Effector memory CD4-positive, alpha-beta T cell (primary cell): ENCODE results near the gene HES6.
A peak's percentile ranks its signal among the peaks of the same experiment; 100 is the strongest.

Source experiments
- DNase-seq, 3 donors: peaks; one replicate each; pipeline ENCODE4 v3.0.0-alpha.2; 2020
- H3K27ac ChIP-seq: 2 replicates; pipeline ENCODE4 v1.7.0; 2013; ENCODE audit warnings: mild to moderate bottlenecking, low read length, moderate library complexity; ENCODE audit not compliant: insufficient read depth, poor library complexity, severe bottlenecking
- H3K27me3 ChIP-seq: replicated peaks from 2 replicates; pipeline ENCODE4 v1.7.0; 2013; ENCODE audit warnings: mild to moderate bottlenecking, low read length; ENCODE audit not compliant: insufficient read depth, control insufficient read depth, poor library complexity, severe bottlenecking
- H3K36me3 ChIP-seq: 2 replicates; pipeline ENCODE4 v1.7.0; 2013; ENCODE audit warnings: mild to moderate bottlenecking, low read length, moderate library complexity; ENCODE audit not compliant: control insufficient read depth, insufficient read depth
- H3K4me1 ChIP-seq: 2 replicates; pipeline ENCODE4 v1.7.0; 2013; ENCODE audit warnings: low read length, mild to moderate bottlenecking; ENCODE audit not compliant: control insufficient read depth, insufficient read depth, poor library complexity, severe bottlenecking
- H3K4me3 ChIP-seq: 2 replicates; pipeline ENCODE4 v1.7.0; 2013; ENCODE audit warnings: low read length, low read depth, mild to moderate bottlenecking; ENCODE audit not compliant: insufficient read depth, poor library complexity, severe bottlenecking
- H3K9me3 ChIP-seq: 2 replicates; pipeline ENCODE4 v1.7.0; 2013; ENCODE audit warnings: mild to moderate bottlenecking, low read length, moderate library complexity; ENCODE audit not compliant: control insufficient read depth

HES6 gene

DNA sequence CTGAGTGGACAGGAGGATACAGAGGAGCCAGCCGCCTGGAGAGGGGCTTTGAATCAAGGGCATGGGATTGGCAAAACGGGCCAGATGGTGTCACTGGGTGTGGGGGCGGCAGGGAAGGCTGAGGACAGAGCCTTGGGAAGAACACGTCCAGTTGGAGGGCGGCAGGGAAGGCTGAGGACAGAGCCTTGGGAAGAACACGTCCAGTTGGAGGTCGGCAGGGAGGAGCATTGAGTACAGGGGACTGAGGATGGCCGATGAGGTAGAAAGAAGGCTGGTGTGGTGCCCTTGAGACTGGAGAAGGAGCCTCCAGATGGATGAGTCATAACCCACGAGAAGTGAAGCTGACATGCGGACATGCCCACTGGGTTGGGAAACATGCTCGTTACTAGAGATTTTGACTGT is 4.5 kb downstream of the HES6 start:
- DNase-seq, result no peak
- Histone ChIP-seq H3K27ac (no peak overlapping the region), H3K4me1 (peaks cover 21% of the 10 kb centered on the region), H3K27me3 (peaks cover 3% of the 10 kb centered on the region), H3K36me3 (no peaks in the 10 kb centered on the region), H3K9me3 (no peaks in the 10 kb centered on the region), H3K4me3 (no peak overlapping the region)

GRCh38 chr2:238233625-238234024 is 6.2 kb downstream of the HES6 start:
- DNase-seq, result no peak
- Histone ChIP-seq H3K27me3 (peaks cover 3% of the 10 kb centered on the region), H3K4me3 (no peak overlapping the region), H3K9me3 (no peaks in the 10 kb centered on the region), H3K4me1 (peaks cover 12% of the 10 kb centered on the region), H3K27ac (no peak overlapping the region), H3K36me3 (no peaks in the 10 kb centered on the region)

DNA sequence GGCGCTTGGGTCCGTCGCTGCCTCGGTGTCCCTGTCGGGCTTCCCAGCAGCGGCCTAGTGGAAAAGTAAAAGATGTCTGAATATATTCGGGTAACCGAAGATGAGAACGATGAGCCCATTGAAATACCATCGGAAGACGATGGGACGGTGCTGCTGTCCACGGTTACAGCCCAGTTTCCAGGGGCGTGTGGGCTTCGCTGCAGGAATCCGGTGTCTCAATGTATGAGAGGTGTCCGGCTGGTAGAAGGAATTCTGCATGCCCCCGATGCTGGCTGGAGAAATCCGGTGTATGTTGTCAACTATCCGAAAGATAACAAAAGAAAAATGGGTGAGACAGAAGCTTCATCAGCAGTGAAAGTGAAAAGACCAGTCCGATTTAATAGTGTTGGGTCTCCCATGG is 8.0 kb downstream of the HES6 start:
- DNase-seq, result no peak
- Histone ChIP-seq H3K4me1 (peaks cover 10% of the 10 kb centered on the region), H3K4me3 (peak overlapping the region; percentile 47), H3K9me3 (no peaks in the 10 kb centered on the region), H3K36me3 (no peaks in the 10 kb centered on the region), H3K27ac (no peak overlapping the region), H3K27me3 (peaks cover 3% of the 10 kb centered on the region)

- DNase-seq, result peak; percentile 56 to 72 (median 67)
- Histone ChIP-seq H3K36me3 (no peaks in the 10 kb centered on the region), H3K4me3 (peak overlapping the region; percentile 47), H3K27ac (no peak overlapping the region), H3K9me3 (no peaks in the 10 kb centered on the region), H3K4me1 (peaks cover 10% of the 10 kb centered on the region), H3K27me3 (peaks cover 3% of the 10 kb centered on the region)
These were observed 8.5 kb downstream of the HES6 start for GRCh38 chr2:238231251-238231793.

GRCh38 chr2:238230699-238231098 is 9.1 kb downstream of the HES6 start:
- peak overlapping the region; percentile 47 for H3K4me3 ChIP-seq

DNA sequence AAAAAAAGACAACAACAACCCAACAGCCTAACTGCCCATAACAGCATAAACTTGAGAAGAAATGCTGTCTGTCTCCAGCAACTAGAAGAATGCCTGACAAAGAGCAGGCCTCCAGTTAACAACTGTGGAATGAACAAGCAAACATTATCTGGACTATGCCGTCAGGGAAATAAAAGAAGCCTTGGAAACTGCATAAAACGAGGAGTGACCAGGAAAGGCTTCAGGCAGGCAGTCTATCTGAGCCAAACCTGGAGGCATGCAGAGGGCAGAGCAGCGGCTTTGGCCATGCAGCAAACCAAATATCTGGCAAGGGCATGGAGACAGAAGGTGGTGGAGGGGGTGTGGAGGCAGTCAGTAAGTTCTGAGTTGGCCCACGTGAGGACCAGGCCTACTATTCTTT is 11.1 kb downstream of the HES6 start:
- Histone ChIP-seq H3K27me3 (no peaks in the 10 kb centered on the region), H3K4me1 (peaks cover 10% of the 10 kb centered on the region), H3K4me3 (no peak overlapping the region), H3K27ac (no peak overlapping the region), H3K9me3 (no peaks in the 10 kb centered on the region), H3K36me3 (no peaks in the 10 kb centered on the region)
- no peak for DNase-seq

More at GRCh38 chr2:238230699-238231098, 9.1 kb downstream of the HES6 start:
- Histone ChIP-seq H3K27me3 (peaks cover 3% of the 10 kb centered on the region), H3K36me3 (no peaks in the 10 kb centered on the region), H3K9me3 (no peaks in the 10 kb centered on the region), H3K27ac (no peak overlapping the region), H3K4me1 (peaks cover 10% of the 10 kb centered on the region)
- DNase-seq, result no peak

DNA sequence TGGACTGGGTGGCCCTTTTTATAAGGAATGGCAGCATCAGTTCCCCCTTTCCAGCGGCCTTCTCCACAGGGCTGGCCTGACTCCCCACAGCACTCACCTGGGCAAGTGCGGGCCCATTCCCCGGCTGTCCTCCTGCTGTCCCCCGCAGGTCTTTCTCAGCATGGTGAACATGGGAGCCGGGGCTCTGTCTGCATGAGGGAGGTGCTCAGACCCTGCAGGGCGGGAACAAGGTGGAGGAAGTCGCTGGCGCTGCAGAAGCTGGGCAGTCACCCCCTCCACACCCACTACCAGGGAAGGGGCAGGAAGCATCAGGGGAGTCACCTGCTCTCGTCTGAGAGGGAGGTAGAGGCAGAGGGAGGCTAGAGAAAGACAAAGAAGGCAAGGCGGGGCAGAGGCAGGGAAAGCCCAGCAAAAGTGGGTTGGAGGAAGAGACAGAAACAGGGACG is 12.2 kb downstream of the HES6 start:
- no peak overlapping the region for H3K4me3 ChIP-seq
- no peak for DNase-seq
- H3K4me1 ChIP-seq, result peaks cover 10% of the 10 kb centered on the region
- no peaks in the 10 kb centered on the region for H3K9me3 ChIP-seq
- no peak overlapping the region for H3K27ac ChIP-seq
- no peaks in the 10 kb centered on the region for H3K27me3 ChIP-seq
- no peaks in the 10 kb centered on the region for H3K36me3 ChIP-seq

DNA sequence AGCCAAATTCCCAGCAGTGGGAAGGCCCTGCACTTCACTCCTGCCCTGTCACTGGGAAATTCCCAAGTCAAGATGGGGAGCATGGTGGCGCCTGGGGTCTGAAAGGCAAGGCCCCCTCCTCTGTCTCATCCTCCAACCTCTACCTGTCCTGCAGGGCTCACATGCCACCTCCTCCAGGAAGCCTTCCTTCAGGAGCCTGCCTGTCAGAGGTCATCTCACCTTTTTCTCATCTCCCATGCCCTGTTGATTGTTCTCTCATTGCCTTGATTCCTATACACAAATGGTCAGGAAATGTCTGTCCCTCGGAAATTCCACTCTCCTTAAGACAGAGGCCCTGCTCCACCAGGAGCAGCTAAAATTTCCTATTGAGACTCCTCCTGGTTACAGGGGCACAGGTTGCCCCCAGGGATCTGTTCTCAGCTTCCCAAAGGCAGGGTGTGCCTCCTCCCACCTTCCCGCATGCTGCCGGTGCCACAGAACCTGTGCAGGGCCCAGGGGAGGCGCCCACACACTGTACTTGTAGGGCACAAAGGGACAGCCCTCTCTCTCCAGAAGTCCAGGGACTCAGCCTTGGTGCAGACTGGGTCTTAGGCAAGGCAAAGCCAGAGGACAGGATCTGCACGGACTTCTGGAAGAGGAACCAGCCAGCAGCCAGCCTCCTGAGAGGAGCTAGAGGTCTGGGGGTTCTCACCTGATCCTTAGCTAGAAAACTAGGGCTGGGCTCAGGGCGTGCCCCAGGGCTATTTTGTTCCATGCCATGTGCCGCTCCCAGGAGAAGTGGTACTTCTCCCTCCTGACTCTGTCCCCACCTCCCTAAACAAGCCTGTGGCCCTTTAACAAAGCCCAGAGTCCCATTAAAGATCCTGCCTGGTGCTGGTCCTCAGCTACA is 12.9 kb downstream of the HES6 start:
- Histone ChIP-seq H3K36me3 (no peaks in the 10 kb centered on the region), H3K4me1 (peaks cover 10% of the 10 kb centered on the region), H3K4me3 (no peak overlapping the region), H3K27me3 (no peaks in the 10 kb centered on the region), H3K9me3 (no peaks in the 10 kb centered on the region), H3K27ac (no peak overlapping the region)
- DNase-seq, result no peak

DNA sequence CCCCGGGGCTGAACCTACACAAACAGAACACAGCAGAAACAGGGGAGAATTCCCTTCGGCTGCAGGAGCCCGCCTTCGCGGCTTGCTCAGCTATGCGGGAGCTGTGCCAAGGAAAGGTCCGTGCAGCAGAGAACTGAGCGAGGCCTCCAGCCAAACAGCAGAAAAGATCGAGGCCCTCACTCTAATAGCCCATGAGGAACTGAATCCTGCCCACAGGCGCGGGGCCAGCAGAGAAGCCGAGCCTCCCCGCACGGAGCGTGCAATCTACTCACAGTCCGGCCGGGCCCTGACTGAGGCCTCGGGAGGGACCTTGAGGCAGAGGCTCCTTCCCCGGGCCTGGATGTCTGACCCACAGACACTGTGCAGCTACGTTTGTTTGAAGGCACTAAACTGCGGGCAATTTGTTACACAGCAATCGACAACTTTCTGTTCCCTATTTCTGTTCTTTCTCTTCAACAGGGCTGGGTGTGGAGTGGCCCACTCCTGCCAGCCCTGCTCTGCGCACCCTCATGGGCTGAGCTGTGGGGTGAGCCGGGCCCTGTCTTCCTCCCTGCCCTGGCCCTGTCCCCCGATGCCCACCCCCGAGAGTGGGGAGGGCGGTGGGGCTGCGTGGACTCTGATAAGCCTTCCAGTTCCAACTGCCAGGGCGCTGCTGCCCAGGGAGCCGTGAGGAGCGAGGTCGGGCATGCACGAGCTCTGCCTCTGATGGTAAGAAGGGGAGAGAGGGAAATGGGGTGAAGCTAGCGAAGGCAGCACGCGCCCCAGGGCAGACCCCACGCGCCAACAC is 13.7 kb downstream of the HES6 start:
- Histone ChIP-seq H3K4me1 (peaks cover 3% of the 10 kb centered on the region), H3K9me3 (no peaks in the 10 kb centered on the region), H3K27ac (no peak overlapping the region), H3K36me3 (no peaks in the 10 kb centered on the region), H3K27me3 (no peaks in the 10 kb centered on the region), H3K4me3 (no peak overlapping the region)
- no peak for DNase-seq

GRCh38 chr2:238225121-238225520 is 14.7 kb downstream of the HES6 start:
- no peak overlapping the region for H3K27ac ChIP-seq
- DNase-seq, result no peak
- H3K4me3 ChIP-seq, result no peak overlapping the region
- no peaks in the 10 kb centered on the region for H3K27me3 ChIP-seq
- no peaks in the 10 kb centered on the region for H3K9me3 ChIP-seq
- no peaks in the 10 kb centered on the region for H3K4me1 ChIP-seq
- no peaks in the 10 kb centered on the region for H3K36me3 ChIP-seq
